NT2/D1 (cell line): ENCODE results near the gene DYNC2LI1.

Source experiments
- DNase-seq: peaks from one replicate; pipeline ENCODE4 v3.0.0-alpha.2; 2011; ENCODE audit warnings: low read depth, low spot score
- H3K27me3 ChIP-seq: 2 replicates; pipeline ENCODE4 v1.6.0; 2011; ENCODE audit warnings: mild to moderate bottlenecking; ENCODE audit not compliant: insufficient read length, insufficient read depth
- H3K36me3 ChIP-seq: 2 replicates; pipeline ENCODE4 v1.6.1; 2011; ENCODE audit warnings: mild to moderate bottlenecking, low read length, mixed read lengths; ENCODE audit not compliant: insufficient read depth, insufficient read length
- H3K4me1 ChIP-seq: 2 replicates; pipeline ENCODE4 v1.5.1; 2011; ENCODE audit not compliant: insufficient read depth, insufficient read length
- H3K4me3 ChIP-seq: 2 replicates; pipeline ENCODE4 v1.5.1; 2011; ENCODE audit warnings: low read depth; ENCODE audit not compliant: insufficient read length
- H3K9ac ChIP-seq: 2 replicates; pipeline ENCODE4 v1.6.0; 2011; ENCODE audit warnings: low read depth; ENCODE audit not compliant: insufficient read length
- H3K9me3 ChIP-seq: 2 replicates; pipeline ENCODE4 v1.5.1; 2011; ENCODE audit warnings: mild to moderate bottlenecking, low read length; ENCODE audit not compliant: insufficient read depth
- SUZ12 ChIP-seq: IDR thresholded peaks from 2 replicates; pipeline ENCODE4 v1.6.1; 2011; ENCODE audit not compliant: insufficient read length, insufficient read depth; ENCODE audit errors: extremely low read depth
- YY1 ChIP-seq: IDR thresholded peaks from 2 replicates; pipeline ENCODE4 v1.6.1; 2011; ENCODE audit not compliant: insufficient read length, insufficient read depth
- ZNF274 ChIP-seq: IDR thresholded peaks from 2 replicates; pipeline ENCODE4 v1.6.1; 2011; ENCODE audit warnings: mild to moderate bottlenecking, low read depth, low read length

The DYNC2LI1 gene

DNA sequence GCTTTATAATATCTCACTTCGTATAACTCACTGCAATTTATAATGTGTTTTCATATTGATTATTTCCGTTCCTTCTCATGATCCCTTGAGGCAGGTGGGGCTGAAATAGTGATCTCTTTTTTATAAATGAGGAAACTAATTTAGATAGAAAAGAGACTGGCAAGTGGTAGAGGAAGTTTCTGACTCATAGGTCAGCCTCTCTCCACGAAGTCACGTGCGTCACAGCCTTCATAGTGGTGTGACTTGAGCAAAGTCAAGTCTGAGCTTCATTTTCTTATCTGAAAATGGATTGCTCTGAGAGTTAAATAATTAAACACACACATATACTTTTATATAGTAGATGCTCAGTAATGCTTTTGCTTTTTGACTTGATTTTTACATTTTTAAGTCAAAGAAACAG, 44.9 kb downstream of the DYNC2LI1 start:
- H3K4me1 ChIP-seq: peaks cover 2% of the 10 kb centered on the region
- H3K9me3 ChIP-seq: no peaks in the 10 kb centered on the region
- H3K9ac ChIP-seq: no peak overlapping the region
- H3K4me3 ChIP-seq: no peak overlapping the region
- H3K36me3 ChIP-seq: no peaks in the 10 kb centered on the region
- no peak for DNase-seq
- no peaks in the 10 kb centered on the region for H3K27me3 ChIP-seq
- TF ChIP-seq YY1 (no peak), SUZ12 (no peak), ZNF274 (no peak)

DNA sequence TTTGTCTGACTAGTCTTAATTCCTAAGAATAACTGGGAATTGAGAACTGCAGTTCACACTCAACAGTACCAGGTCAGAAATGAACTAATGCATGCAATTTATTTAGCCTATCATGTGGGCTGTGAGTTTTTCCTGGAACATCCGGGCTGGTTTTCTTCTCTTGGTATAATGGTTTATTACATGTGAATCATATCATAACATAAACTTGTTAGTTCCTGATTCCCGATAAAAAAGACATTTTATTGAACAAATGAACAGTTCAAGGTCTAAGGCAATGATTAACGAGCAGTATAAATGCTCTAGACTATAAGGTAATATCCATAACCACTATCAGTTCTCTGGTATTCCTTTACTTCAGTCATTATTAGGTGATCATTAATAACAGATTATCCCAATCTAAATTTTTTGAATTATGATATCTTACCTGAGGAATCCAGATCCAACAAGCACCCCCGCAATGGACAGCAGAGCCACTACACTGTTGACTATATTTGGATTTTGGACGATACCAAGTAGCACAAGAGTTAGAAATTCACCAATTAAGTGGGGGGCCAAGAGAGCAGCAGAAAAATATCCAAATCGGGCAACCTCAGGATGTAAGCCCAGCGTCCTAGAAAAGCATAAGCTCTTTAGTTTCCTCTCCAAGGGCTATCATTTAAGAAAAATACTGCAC, 45.8 kb downstream of the DYNC2LI1 start:
- H3K9me3 ChIP-seq: no peaks in the 10 kb centered on the region
- H3K27me3 ChIP-seq: no peaks in the 10 kb centered on the region
- no peak overlapping the region for H3K4me3 ChIP-seq
- H3K4me1 ChIP-seq: peaks cover 2% of the 10 kb centered on the region
- DNase-seq: no peak
- H3K36me3 ChIP-seq: no peaks in the 10 kb centered on the region
- no peak overlapping the region for H3K9ac ChIP-seq
- TF ChIP-seq SUZ12 (no peak), ZNF274 (no peak), YY1 (no peak)

DNA sequence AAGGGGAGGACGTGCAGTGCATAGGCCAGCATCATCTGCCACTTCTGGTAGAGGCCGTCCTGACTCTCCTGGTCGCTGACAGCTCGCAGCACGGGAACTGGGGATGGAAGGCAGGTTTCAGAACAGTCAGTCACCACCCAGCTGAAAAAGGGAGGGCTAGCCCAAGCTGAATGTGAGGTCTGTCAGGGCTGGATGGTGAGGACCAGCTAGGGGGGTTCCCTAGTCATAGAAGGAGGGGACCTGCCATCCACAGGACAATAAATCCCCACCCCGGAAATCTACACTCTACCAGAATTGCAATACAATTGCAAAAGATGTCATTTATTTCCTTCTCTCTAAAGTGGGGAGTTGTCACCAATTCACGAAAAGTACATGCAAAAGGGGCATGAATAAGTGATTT, 49.0 kb downstream of the DYNC2LI1 start:
- Histone ChIP-seq H3K27me3 (no peaks in the 10 kb centered on the region), H3K9me3 (no peaks in the 10 kb centered on the region), H3K4me1 (peaks cover 2% of the 10 kb centered on the region), H3K4me3 (no peak overlapping the region), H3K9ac (no peak overlapping the region), H3K36me3 (no peaks in the 10 kb centered on the region)
- DNase-seq: no peak
- TF ChIP-seq SUZ12 (no peak), YY1 (no peak), ZNF274 (no peak)

DNA sequence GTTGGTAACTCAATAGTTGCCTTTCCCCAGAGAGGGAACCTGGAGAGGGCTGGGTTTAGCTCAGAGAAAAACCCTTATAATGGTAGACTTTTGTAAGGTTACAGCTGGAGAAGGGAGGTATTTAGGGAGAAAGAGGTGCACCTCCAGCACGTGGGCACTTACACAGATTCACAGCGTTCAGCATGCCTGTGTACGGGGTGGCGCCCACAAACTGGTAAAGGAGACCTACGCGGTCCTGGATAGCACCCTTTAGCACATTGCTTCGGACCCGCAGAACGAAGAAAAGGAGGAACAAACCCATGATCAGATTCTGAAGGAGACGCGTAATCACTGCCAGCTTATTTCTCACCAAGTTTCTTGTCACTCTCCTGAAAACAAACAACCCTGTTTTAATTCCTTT, 49.9 kb downstream of the DYNC2LI1 start:
- no peak for TF ChIP-seq SUZ12
- TF ChIP-seq YY1: no peak
- no peak for TF ChIP-seq ZNF274
- no peak for DNase-seq
- no peaks in the 10 kb centered on the region for H3K27me3 ChIP-seq
- H3K9me3 ChIP-seq: no peaks in the 10 kb centered on the region
- H3K4me1 ChIP-seq: peaks cover 2% of the 10 kb centered on the region
- no peak overlapping the region for H3K9ac ChIP-seq
- H3K4me3 ChIP-seq: no peak overlapping the region
- H3K36me3 ChIP-seq: no peaks in the 10 kb centered on the region

DNA sequence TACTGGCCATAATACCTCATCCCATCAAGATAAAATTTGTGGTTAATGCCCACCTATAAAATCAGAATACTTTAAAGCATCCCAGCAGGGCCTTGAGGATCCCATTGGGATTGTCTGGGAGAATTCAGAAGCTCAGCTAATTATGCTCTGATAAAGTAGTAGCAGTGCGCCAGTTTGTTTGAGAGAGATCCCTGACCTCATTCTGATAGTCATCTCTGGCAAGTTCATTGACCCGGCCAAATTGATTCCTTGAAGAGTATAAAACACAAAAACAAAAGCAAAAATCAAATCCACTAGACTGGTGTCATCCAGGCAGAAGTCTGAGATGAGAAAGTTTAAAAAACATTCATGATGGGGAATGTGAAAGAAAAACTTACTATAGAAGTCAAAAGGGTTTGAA, 50.7 kb downstream of the DYNC2LI1 start:
- Histone ChIP-seq H3K36me3 (no peaks in the 10 kb centered on the region), H3K27me3 (no peaks in the 10 kb centered on the region), H3K4me1 (peaks cover 2% of the 10 kb centered on the region), H3K9ac (no peak overlapping the region), H3K4me3 (no peak overlapping the region), H3K9me3 (no peaks in the 10 kb centered on the region)
- TF ChIP-seq SUZ12: no peak
- no peak for TF ChIP-seq ZNF274
- no peak for TF ChIP-seq YY1
- DNase-seq: no peak

DNA sequence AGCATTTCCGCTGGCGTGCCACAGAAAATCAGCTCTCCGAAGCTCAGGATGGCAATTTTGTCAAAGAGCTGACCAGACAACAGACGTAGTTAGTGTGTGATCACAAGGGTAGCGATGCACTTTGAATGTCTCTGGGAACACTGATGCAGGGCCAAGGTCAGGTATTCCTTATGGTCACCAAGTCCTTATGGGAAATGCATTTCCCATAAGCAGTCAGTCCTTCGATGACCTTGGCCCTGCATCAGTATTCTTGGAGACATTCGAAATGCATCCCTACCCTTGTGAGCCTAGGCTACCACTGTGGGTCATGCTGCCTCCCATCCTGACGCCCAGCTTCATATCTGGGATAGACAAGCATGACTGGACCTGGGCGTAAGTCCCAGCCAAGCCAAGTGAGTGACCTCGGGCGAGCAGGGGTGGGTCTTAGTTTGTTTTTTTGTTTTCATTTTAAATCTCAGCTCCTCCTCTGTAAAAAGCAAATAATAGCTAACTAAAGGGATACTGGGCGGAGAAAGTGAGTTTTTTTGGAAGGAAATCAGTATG, 51.2 kb downstream of the DYNC2LI1 start:
- no peak for DNase-seq
- H3K36me3 ChIP-seq: no peaks in the 10 kb centered on the region
- H3K4me1 ChIP-seq: peaks cover 2% of the 10 kb centered on the region
- no peak overlapping the region for H3K4me3 ChIP-seq
- H3K9ac ChIP-seq: no peak overlapping the region
- H3K27me3 ChIP-seq: peaks cover 2% of the 10 kb centered on the region
- TF ChIP-seq YY1: no peak
- no peak for TF ChIP-seq SUZ12
- no peak for TF ChIP-seq ZNF274
- no peaks in the 10 kb centered on the region for H3K9me3 ChIP-seq

DNA sequence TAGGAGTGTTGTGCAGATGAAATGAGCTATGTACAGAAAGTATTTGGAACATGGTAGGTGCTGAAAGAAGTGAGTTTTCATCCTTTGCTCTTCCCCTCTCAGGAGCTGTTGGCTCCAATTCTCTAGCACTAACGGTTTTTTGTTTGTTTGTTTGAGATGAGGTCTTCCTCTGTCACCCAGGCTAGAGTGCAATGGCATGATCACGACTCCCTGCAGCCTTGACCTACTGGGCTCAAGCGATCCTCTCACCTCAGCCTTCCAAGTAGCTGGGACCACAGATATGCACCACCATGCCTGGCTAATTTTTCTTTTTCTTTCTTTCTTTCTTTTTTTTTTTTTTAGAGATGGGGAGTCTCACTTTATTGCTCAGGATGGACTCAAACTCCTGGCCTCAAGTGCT, 52.0 kb downstream of the DYNC2LI1 start:
- Histone ChIP-seq H3K4me1 (peaks cover 2% of the 10 kb centered on the region), H3K36me3 (no peaks in the 10 kb centered on the region), H3K9me3 (no peaks in the 10 kb centered on the region), H3K9ac (no peak overlapping the region), H3K27me3 (peaks cover 8% of the 10 kb centered on the region), H3K4me3 (no peak overlapping the region)
- no peak for DNase-seq
- TF ChIP-seq ZNF274 (no peak), YY1 (no peak), SUZ12 (no peak)
